Heart right ventricle (tissue), 16 donors: ENCODE results near the gene MIF4GD. TPM values are rescaled to one million over a fixed set of nuclear protein-coding genes. Genes with fewer than 3 reads are reported as not detected.

Experiments
- ATAC-seq, 8 donors: fragments of 200-7000 bp; cut with Tn5 transposase; one replicate each; pipeline ENCODE4 v1.9.1; 2020; ENCODE audit warnings: mild to moderate bottlenecking in 8 of 8, moderate library complexity in 8 of 8, moderate number of reproducible peaks in 1 of 8
- DNase-seq, 2 donors: peaks; one replicate each; pipeline ENCODE4 v3.0.0-alpha.2; 2020
- H3K27ac ChIP-seq, 10 donors: fragments of 200-600 bp; sonication (generic) in 2 of 10; one replicate each; pipeline versions ENCODE4 v1.5.0 to v1.8.0; 2020 to 2022; ENCODE audit warnings: mild to moderate bottlenecking in 3 of 10
- H3K27me3 ChIP-seq, 7 donors: fragments of 200-600 bp; one replicate each; pipeline ENCODE4 v1.8.0; 2021 to 2022; ENCODE audit warnings: mild to moderate bottlenecking in 2 of 7
- H3K36me3 ChIP-seq, 9 donors: fragments of 200-600 bp; sonication (generic) in 1 of 9; one replicate each; pipeline versions ENCODE4 v1.5.0 to v1.8.0; 2020 to 2022; ENCODE audit warnings: mild to moderate bottlenecking in 2 of 9
- H3K4me1 ChIP-seq, 9 donors: fragments of 200-600 bp; sonication (generic) in 1 of 9; one replicate each; pipeline versions ENCODE4 v1.5.0 to v1.8.0; 2020 to 2022; ENCODE audit warnings: mild to moderate bottlenecking in 4 of 9
- H3K4me3 ChIP-seq, 10 donors: fragments of 200-600 bp; sonication (generic) in 2 of 10; one replicate each; pipeline versions ENCODE4 v1.5.0 to v1.8.0; 2020 to 2022; ENCODE audit warnings: mild to moderate bottlenecking in 7 of 10, moderate library complexity in 2 of 10
- H3K9me3 ChIP-seq, 11 donors: fragments of 200-600 bp in 10 of 11; sonication (generic) in 2 of 11; one replicate each; pipeline versions ENCODE4 v1.5.0 to v1.8.0; 2013 to 2022; ENCODE audit warnings: mild to moderate bottlenecking in 2 of 11, control low read depth in 1 of 11, moderate library complexity in 1 of 11
- CTCF ChIP-seq, 9 donors: fragments of 200-600 bp; sonication (generic) in 2 of 9; IDR thresholded peaks; one replicate each; pipeline versions ENCODE4 v1.5.0 to v1.8.0; 2021 to 2022; ENCODE audit warnings: antibody characterized with exemption in 9 of 9, mild to moderate bottlenecking in 5 of 9, moderate library complexity in 1 of 9
- WGBS, 2 donors: extraction: QIAGEN DNeasy Blood & Tissue Kit; methylation state at CpG; one replicate each; pipeline ENCODE4 v1.1.7; 2013; ENCODE audit warnings: inconsistent platforms in 1 of 2; 5-methylcytosine and 5-hydroxymethylcytosine counted together
- intact Hi-C, 10 donors: fragments of 100-400 bp; cut with DNase I; formaldehyde crosslinking; loops; one replicate each; pipeline versions ENCODE4 v1.11.1 to v1.14.2; 2022
- polyA plus RNA-seq, 2 donors: library from polyadenylated mRNA; stranded (reverse); fragments of 200-250 nt; gene quantifications; one replicate each; pipeline ENCODE4 v1.2.3, GENCODE V29; 2013
- total RNA-seq, 10 donors: library from RNA; stranded (reverse); fragmentation: NEBNext Ultra II Directional in 3 of 10; extraction: Animal tissue kit (Norgen Biotek cat#: 25700) in 3 of 10; gene quantifications; one replicate each; pipeline versions ENCODE4 v1.2.1 to v1.2.4, GENCODE V29; 2021 to 2023
- donor health status: Arrhythmogenic right ventricular cardiomyopathy.
- donor health status: ischemic (EF 13 %, LVEDD 7.1; RV severe dilation, severe dysfunction).
- donor health status: healthy with polysubstance abuse.
- donor health status: DM: no; HTN: yes; CAD: no.
- donor health status: DM: no; HTN: no; CAD: no.
- donor health status: ischemic (EF 25% LVEDD 6.9; RV normal size, moderate dysfunction).
- donor health status: ischemic (EF 25% LVEDD 5.7; RV mildly dilated, moderate dysfunction).
- donor health status: healthy.
- donor health status: DM: yes; HTN: yes; CAD: no.
- donor health status: Ischemic cardiomyopathy.
- donor health status: ischemic (EF 35%, LVEDD 5.7; RV mildly dilated, moderate dysfunction).
- donor health status: nonischemic (EF 11% LVEDD 7.7; RV severe dilation, severe dysfunction).
- donor health status: DM: yes; HTN: yes; CAD: no.
- donor health status: PGD.
- donor health status: ischemic (EF 29% LVEDD 5.4; RV normal size, mild dysfunction).
- donor health status: nonischemic (EF 23%, LVEDD 6.1; RV moderate dilation, normal function).

MIF4GD gene
- total and polyA plus RNA-seq, 12 donors = 7.5 to 27.7 (median 15.6) TPM

DNA sequence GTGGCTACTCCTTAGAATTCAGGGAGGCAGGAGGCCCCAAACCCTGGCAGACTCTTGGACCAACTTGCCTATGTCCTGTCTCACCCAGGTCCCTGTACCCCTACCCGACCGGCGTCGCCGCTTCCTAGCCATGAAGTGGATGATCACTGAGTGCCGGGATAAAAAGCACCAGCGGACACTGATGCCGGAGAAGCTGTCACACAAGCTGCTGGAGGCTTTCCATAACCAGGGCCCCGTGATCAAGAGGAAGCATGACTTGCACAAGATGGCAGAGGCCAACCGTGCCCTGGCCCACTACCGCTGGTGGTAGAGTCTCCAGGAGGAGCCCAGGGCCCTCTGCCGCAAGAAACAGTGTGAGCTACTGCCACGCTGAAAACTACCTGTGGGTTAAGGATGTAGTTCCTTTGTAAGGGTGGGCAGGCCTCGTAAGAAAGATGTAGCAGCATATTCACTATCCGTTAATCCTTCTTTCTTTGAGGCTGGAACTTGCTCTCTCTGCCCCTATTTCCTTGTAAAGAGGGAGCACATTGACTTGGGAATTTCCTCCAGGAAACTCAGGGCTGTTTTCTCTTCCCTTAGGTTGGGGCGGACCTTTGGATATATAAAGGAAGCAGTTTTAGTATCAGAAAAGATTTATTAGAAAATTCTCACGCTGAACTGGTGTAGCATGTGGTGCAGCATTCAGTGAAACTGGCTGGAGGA lies 5.3 kb downstream of the MIF4GD start:
- H3K36me3 ChIP-seq = peaks cover 0 to 53% (median 35%) of the 10 kb centered on the region in 9 donors
- intact Hi-C loops = no loop called here
- no peaks in the 10 kb centered on the region for H3K9me3 ChIP-seq
- peak overlapping the region in 1 of 10 donors; percentile 26 for H3K27ac ChIP-seq
- ATAC-seq (no peak), DNase-seq (no peak)
- peaks cover 4 to 57% (median 29%) of the 10 kb centered on the region in 9 donors for H3K4me1 ChIP-seq
- H3K27me3 ChIP-seq = no peaks in the 10 kb centered on the region
- no peak for TF ChIP-seq CTCF (IDR thresholded peaks at IDR 0.05)
- WGBS, 2 donors = 87% methylated on average over 17 of the region's 17 CpGs
- H3K4me3 ChIP-seq = no peak overlapping the region

DNA sequence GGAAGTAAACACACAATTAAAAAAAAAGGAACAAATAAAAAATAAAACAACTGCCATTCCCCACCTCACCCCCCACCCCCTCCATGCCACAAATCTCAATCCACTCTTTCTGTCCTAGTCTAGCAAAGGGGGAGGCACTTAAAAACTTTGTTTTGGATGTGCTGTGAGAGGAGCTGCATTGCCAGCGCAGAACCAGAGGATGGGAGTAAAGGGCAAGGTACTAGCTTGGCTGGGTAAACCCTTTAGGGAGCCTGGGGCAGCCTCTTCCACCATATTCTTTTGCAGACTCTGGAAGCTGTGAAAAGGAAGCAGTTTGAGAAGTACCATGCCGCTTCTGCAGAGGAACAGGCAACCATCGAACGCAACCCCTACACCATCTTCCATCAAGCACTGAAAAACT lies 8.0 kb downstream of the MIF4GD start:
- H3K9me3 ChIP-seq = no peaks in the 10 kb centered on the region
- peak overlapping the region in 4 of 10 donors; percentile 75 to 95 (median 82) for H3K4me3 ChIP-seq
- DNase-seq (no peak), ATAC-seq (no peak)
- 93% methylated on average over 4 of the region's 4 CpGs for WGBS, 2 donors
- no peaks in the 10 kb centered on the region for H3K27me3 ChIP-seq
- TF ChIP-seq CTCF (IDR thresholded peaks at IDR 0.05) = no peak
- peaks cover 0 to 53% (median 35%) of the 10 kb centered on the region in 9 donors for H3K36me3 ChIP-seq
- H3K27ac ChIP-seq = no peak overlapping the region
- intact Hi-C loops = no loop called here
- peaks cover 4 to 57% (median 38%) of the 10 kb centered on the region in 9 donors for H3K4me1 ChIP-seq

DNA sequence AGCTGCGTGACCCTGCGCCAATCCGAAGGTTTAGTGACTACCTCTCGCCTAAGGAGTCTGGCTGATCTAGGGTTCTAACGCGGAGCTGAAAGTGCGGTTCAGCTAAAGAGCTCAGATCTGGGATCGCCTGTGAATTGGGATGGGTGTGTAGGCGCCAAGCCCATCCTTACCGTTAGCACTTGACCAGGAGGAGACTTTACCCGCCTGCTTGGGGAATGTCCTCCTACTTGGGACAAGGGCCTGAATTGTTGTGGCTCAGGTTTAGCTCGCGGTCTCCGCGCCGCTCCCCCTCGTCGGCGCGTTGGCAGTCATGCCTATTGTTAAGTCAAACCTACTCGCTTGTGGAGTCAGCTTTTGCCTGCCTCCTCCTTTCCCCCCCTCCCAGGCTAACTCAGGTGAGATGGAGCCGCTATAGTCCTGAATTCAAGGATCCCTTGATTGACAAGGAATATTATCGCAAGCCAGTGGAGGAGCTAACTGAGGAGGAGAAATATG lies 8.9 kb downstream of the MIF4GD start:
- no peaks in the 10 kb centered on the region for H3K27me3 ChIP-seq
- WGBS, 2 donors = 2% methylated on average over 23 of the region's 23 CpGs
- peak overlapping the region; percentile 75 to 100 (median 94) for H3K4me3 ChIP-seq
- no peaks in the 10 kb centered on the region for H3K9me3 ChIP-seq
- H3K4me1 ChIP-seq = peaks cover 4 to 48% (median 31%) of the 10 kb centered on the region in 9 donors
- no peak for DNase-seq
- peak in 3 of 8 donors; percentile 10 to 19 (median 10) for ATAC-seq
- peaks cover 0 to 45% (median 35%) of the 10 kb centered on the region in 9 donors for H3K36me3 ChIP-seq
- intact Hi-C loops = no loop called here
- H3K27ac ChIP-seq = peak overlapping the region; percentile 93 to 99 (median 97)
- TF ChIP-seq CTCF (IDR thresholded peaks at IDR 0.05) = no peak

DNA sequence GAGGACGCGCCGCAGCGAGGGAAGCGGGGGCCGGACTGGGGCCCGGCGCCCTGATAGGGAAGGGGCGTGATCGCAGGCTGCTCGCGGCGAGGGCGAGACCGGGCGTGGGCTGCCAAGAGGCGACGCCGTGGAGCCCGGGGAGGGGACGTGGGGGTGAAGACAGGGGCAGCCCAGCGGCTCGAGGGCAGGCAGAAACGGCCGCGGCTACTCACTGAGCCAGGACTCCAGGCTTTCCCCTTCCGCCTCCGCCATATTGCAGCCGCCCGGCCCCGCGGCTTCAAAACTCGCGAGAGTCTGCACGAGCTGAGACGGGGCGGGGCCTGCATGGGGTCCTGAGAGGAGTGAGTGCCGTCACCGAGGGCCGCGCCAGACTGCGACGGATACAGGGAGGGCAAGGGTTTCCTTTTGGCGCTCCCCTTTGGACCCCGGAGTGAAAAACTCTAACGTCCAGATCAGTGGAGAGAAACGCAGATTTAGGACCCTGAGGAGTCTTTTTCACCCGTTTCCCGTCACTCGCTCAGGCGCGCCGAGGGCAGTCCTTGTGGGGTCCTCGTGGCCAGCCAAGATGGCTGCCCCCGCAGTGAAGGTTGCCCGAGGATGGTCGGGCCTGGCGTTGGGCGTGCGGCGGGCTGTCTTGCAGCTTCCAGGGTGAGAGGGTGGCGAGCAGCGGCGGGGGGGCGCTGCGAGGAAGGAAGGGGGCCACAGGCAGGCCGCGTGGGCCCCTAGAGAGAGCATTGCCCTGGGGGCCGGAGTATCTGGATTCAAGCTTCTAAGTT lies 9.5 kb downstream of the MIF4GD start, which contains the start of the genes GGA3 and MRPS7:
Gene GGA3 (minus strand): TSS at position 271 of the 776 bp plus-strand sequence. CDS start 19 bp downstream, at position 252.
Gene MRPS7 (plus strand): TSS at position 544 of the 776 bp plus-strand sequence. CDS start 22 bp downstream, at position 566.
- H3K4me1 ChIP-seq = peaks cover 4 to 46% (median 30%) of the 10 kb centered on the region in 9 donors
- DNase-seq (peak; percentile 97), ATAC-seq (peak; percentile 97 to 99 (median 98))
- no peaks in the 10 kb centered on the region for H3K27me3 ChIP-seq
- intact Hi-C loops = no loop called here
- no peak for TF ChIP-seq CTCF (IDR thresholded peaks at IDR 0.05)
- no peaks in the 10 kb centered on the region for H3K9me3 ChIP-seq
- peak within 1 kb of the TSS; percentile 75 to 100 (median 94) for H3K4me3 ChIP-seq
- WGBS, 2 donors = 0% methylated on average over 62 to 69 of the region's 69 CpGs
- peak within 1 kb of the TSS; percentile 93 to 99 (median 97) for H3K27ac ChIP-seq
- peaks cover 0 to 39% (median 30%) of the 10 kb centered on the region in 9 donors for H3K36me3 ChIP-seq
